ENCODE results near the gene VKORC1L1. TPM values are rescaled to one million over a fixed set of nuclear protein-coding genes. Genes with fewer than 3 reads are reported as not detected.

VKORC1L1 gene

Small RNA genes lying within 50 kb of the gene (small RNA-seq; reads per million reads assigned to genes)
- not detected for gene AC073261.1 (ENCODE audit: insufficient read depth)
- gene RNU6-973P (ENCODE audit: insufficient read depth) = not detected

All from mesendoderm (in vitro differentiated cells).